GM19193 (cell line): ENCODE results near the gene SPATA45.

Experiments used
- POLR2A ChIP-seq: IDR thresholded peaks from 4 replicates; pipeline ENCODE4 v1.6.1; 2011; ENCODE audit not compliant: insufficient read depth, insufficient read length; ENCODE audit errors: extremely low read depth

SPATA45 gene

GRCh38 chr1:212847549-212847948, at the start of gene SPATA45:
Gene SPATA45, minus strand, starts transcription at chr1:212847649. Its CDS starts 11,500 bp downstream, at chr1:212836149.
- no peak for TF ChIP-seq POLR2A

- no peak for TF ChIP-seq POLR2A
Measured at GRCh38 chr1:212892108-212892507, 44.7 kb upstream of the SPATA45 start.

DNA sequence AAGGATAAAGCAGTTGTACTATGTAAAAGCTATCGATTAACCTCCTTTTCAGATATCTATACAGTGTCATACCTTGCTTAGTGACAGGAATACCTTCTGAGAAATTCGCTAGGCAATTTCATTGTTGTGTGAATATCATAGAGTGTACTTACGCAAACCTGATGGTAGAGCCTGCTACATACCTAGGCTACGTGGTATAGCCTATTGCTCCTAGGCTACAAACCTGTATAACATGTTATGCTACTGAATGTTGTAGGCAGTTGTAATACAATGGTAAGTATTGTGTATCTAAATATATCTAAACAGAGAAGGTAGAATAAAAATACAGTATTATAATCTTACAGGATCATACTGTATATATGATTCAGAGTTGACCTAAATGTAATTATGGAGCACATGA, 37.1 kb upstream of the SPATA45 start:
- no peak for TF ChIP-seq POLR2A

- no peak for TF ChIP-seq POLR2A
Measured at GRCh38 chr1:212879947-212880690, 32.7 kb upstream of the SPATA45 start.

GRCh38 chr1:212878418-212878817, 31.0 kb upstream of the SPATA45 start:
- no peak for TF ChIP-seq POLR2A

DNA sequence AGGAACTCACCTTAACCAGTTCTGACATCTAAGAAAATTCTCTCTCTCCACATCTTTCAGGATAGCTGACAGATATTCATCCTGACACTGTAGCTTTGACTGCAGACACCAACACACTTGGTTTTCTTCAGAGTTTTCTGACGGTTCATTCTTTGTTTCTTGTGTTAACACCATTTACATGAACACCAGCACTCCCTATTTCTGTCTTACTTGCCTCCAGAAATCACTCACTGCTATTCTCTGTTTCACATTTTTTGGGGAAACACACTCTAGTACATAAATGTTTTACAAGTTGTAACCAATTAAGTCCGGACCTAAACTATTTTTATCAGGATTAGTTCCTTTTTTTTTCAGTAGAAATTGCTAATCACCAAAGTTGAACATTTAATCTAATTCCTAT, 26.1 kb upstream of the SPATA45 start:
- TF ChIP-seq POLR2A: no peak

GRCh38 chr1:212871976-212872375, 24.5 kb upstream of the SPATA45 start:
- no peak for TF ChIP-seq POLR2A

- no peak for TF ChIP-seq POLR2A
Measured at GRCh38 chr1:212867192-212867591, 19.7 kb upstream of the SPATA45 start.

DNA sequence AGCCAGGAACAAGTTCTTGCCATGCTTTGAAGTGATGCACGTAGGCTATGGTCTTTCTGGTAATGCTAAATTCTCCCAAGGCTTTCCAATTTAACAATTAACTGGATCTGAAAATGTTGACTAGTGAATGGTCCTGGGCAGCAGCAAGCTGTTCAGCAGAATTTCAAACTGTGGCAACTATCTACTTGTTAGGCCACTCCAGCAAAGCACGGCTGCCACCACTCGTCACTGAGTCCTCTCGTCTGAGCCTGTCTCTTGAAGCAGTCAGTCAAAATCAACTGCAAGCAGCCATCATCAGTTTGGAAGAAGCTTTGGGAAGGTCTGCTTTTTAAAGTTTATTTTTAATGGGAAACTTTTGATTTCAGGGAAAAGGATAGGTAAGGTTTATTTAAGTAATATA, 16.8 kb upstream of the SPATA45 start:
- TF ChIP-seq POLR2A: no peak

DNA sequence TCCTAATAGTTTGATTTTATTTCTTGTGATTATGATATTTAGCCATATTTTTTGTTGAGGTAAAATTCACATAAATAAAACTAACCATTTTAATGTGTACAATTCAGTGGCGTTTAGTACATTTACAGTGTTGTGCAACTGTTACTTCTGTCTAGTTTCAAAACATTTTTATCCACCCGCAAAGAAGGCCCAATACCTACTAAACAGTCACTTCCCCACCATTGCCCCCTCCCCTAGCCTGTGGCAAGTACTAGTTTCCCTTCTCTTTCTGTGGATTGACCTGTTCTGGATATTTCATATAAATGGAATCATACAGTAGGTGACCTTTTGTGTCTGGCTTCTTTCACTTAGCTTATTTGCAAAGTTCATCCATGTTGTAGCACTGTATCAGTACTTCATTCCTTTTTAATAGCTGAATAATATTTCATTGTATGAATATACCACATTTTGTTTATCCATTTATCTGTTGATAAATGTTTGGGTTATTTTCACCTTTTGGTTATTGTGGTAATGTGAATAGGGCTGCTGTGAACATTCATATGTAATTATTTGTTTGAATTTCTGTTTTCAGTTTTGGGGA, 14.8 kb upstream of the SPATA45 start:
- TF ChIP-seq POLR2A: no peak

DNA sequence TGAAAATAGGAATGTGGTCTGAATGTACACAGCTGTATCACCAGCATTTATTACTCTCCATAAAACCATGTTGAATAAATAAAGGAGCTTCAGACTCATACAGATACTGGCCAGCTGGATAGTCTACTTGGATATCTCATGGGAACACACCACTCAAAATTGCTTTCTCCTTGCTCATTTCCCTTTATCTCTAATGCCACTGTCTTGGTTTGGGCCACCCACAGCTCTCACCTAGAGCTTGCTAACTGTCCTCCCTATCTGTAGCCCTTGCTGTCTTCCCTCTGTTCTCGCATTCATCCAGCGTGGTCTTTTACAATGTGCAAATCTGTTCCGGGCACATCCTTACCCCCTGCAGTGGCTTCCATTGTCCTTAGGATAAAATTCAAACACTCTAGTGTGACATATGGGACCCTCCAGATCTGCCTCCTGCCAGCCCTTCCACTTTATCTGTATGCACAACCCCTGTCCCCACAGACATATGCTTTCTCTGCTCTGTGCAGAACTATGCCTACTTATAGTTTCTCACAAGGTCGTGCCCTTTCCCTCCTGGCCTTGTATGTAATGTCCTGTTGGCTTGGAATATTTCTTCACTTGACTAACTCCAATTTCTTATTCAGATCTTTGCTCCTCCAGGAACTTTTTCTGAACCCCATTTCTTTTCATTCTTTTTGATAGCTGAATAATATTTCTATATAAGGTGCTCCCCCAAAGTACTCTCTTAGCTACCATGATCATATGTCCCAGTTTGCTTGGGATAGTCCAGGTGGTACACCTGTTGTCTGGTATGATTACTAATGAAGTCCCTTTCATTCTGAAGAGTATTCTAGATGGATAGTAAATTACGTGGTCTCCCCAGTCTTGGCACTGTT, 13.5 kb upstream of the SPATA45 start:
- no peak for TF ChIP-seq POLR2A

GRCh38 chr1:212858461-212859265, 11.2 kb upstream of the SPATA45 start:
- TF ChIP-seq POLR2A: no peak

GRCh38 chr1:212857992-212858460, 10.6 kb upstream of the SPATA45 start, which contains the start of gene FLVCR1:
Gene FLVCR1, plus strand, starts transcription at chr1:212858275. Its CDS starts 178 bp downstream, at chr1:212858453.
- TF ChIP-seq POLR2A: peak; percentile 70

GRCh38 chr1:212856755-212857154, 9.3 kb upstream of the SPATA45 start:
- no peak for TF ChIP-seq POLR2A
